GM06990 (cell line): Measurements from ENCODE around the gene CCDC57.

Experiments
- DNase-seq: peaks from one replicate; pipeline ENCODE4 v3.0.0-alpha.2; 2011; ENCODE audit not compliant: insufficient read length; ENCODE audit errors: extremely low read depth
- H3K27me3 ChIP-seq: replicated peaks from 2 replicates; pipeline ENCODE4 v1.6.0; 2011; ENCODE audit warnings: low read length; ENCODE audit not compliant: control insufficient read depth, insufficient read depth
- H3K36me3 ChIP-seq: 2 replicates; pipeline ENCODE4 v1.5.1; 2011; ENCODE audit warnings: low read length; ENCODE audit not compliant: control insufficient read depth, insufficient read depth
- H3K4me3 ChIP-seq: replicated peaks from 2 replicates; pipeline ENCODE4 v1.5.1; 2011; ENCODE audit warnings: low read depth, mild to moderate bottlenecking, control low read depth, low read length
- CTCF ChIP-seq: IDR thresholded peaks from 2 replicates; pipeline ENCODE4 v1.5.1; 2011; ENCODE audit warnings: low read length, control low read depth, mild to moderate bottlenecking, inconsistent platforms; ENCODE audit not compliant: insufficient read depth, poor library complexity, severe bottlenecking

Gene CCDC57

DNA sequence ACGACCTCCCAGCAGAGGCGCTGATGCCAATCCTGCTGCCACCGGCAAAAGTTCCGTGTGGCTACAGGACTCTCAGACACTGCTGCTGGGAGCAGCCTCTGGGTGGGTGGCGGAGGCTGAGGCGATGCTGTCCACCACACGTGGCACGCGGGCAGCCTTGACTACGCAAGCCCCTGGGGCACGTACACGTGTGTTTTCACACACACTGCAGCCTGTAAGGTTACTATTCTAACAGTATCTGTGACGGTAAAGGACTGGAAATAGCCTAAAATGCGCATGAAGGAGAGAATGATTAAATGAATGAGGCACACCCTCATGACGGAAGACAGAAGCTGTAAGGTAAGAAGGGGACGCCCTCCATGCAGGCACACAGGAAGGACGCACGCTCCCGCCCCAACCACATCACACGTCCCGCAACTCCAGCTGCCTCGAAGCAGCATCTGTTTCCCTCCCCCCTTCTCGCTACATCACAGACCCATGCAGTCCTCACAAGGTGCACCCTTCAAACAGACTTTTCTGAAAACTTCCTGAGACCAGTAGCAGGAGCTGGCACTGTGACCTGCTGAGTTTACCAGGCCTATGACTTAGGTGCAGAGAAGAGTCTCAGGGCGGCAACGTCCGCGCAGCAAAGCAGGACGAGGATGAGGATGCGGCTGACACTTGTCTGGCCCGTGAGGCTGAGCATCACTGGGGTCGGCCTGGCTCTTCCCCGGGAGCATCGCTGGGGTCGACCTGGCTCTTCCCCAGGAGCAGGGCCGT, 85.9 kb downstream of the CCDC57 start:
- H3K27me3 ChIP-seq = no peaks in the 10 kb centered on the region
- H3K4me3 ChIP-seq = no peak overlapping the region
- no peak for TF ChIP-seq CTCF
- no peaks in the 10 kb centered on the region for H3K36me3 ChIP-seq
- no peak for DNase-seq

GRCh38 chr17:82124101-82124500, 88.5 kb downstream of the CCDC57 start:
- Histone ChIP-seq H3K27me3 (no peaks in the 10 kb centered on the region), H3K4me3 (no peak overlapping the region), H3K36me3 (no peaks in the 10 kb centered on the region)
- DNase-seq = no peak
- no peak for TF ChIP-seq CTCF

GRCh38 chr17:82121660-82122629, 90.7 kb downstream of the CCDC57 start:
- no peak for DNase-seq
- Histone ChIP-seq H3K36me3 (no peaks in the 10 kb centered on the region), H3K4me3 (no peak overlapping the region), H3K27me3 (no peaks in the 10 kb centered on the region)
- no peak for TF ChIP-seq CTCF

GRCh38 chr17:82121246-82121645, 91.4 kb downstream of the CCDC57 start:
- TF ChIP-seq CTCF = no peak
- Histone ChIP-seq H3K27me3 (no peaks in the 10 kb centered on the region), H3K4me3 (no peak overlapping the region), H3K36me3 (no peaks in the 10 kb centered on the region)
- no peak for DNase-seq

GRCh38 chr17:82120148-82120547, 92.5 kb downstream of the CCDC57 start:
- DNase-seq = no peak
- Histone ChIP-seq H3K4me3 (no peak overlapping the region), H3K36me3 (no peaks in the 10 kb centered on the region), H3K27me3 (no peaks in the 10 kb centered on the region)
- no peak for TF ChIP-seq CTCF
